K562 (cell line): ENCODE measurements around the gene KIF4B. TPM values are rescaled to one million over a fixed set of nuclear protein-coding genes. Genes with fewer than 3 reads are reported as not detected.
A peak's percentile ranks its signal among the peaks of the same experiment; 100 is the strongest.

Experiments used
- POLR2A ChIP-seq: fragments of 450-650 bp; conservative IDR thresholded peaks from 2 replicates; pipeline ENCODE4 v1.6.1; 2016
- RBM14 ChIP-seq: fragments of 200-400 bp; formaldehyde crosslinking; IDR thresholded peaks from 2 replicates; pipeline ENCODE4 v1.6.1; 2018; ENCODE audit warnings: low read depth, mild to moderate bottlenecking, low read length, moderate library complexity, borderline replicate concordance; ENCODE audit not compliant: insufficient read depth
- RCOR1 ChIP-seq, 2 experiments: IDR thresholded peaks; 2 replicates each; pipeline ENCODE4 v1.6.1; 2012; ENCODE audit warnings: low read depth in 2 of 2, low read length in 2 of 2, borderline replicate concordance in 1 of 2, improper control_type of control experiment in 1 of 2
- polyA plus RNA-seq, 8 experiments: library from polyadenylated mRNA; depleted of rRNA in 4 of 8; stranded (reverse) in 5 of 8; unstranded in 3 of 8; fragments of >200 nt; fragmentation: Nextera tagmentation in 2 of 8; fragmentation: Illumina TruSeq in 1 of 8; extraction: Ambion mirVana in 2 of 8; extraction: Trizol in 1 of 8; gene quantifications; 2 replicates each; pipeline versions ENCODE4 v1.2.1 to v1.2.3, GENCODE V29; 2011 to 2014; ENCODE audit warnings: inconsistent platforms in 1 of 8, missing spikeins in 1 of 8
- total RNA-seq, 7 experiments: library from RNA; depleted of rRNA in 6 of 7; stranded (reverse); fragments of >200 nt in 6 of 7; fragmentation: Illumina TruSeq in 2 of 7; extraction: Trizol in 2 of 7; gene quantifications; 2 replicates each; pipeline versions ENCODE4 v1.2.1 to v1.2.3, GENCODE V29; 2011 to 2021; ENCODE audit warnings: low replicate concordance in 1 of 7
- TF ChIP-seq, protein P1 (sequence below): IDR thresholded peaks from 3 replicates; pipeline ENCODE4 v1.6.1; 2011; ENCODE audit warnings: borderline replicate concordance, mild to moderate bottlenecking, moderate library complexity; ENCODE audit not compliant: insufficient read length; ENCODE audit errors: extremely low read depth
- TF ChIP-seq, protein P2 (sequence below): IDR thresholded peaks from 2 replicates; pipeline ENCODE4 v1.6.1; 2011; ENCODE audit warnings: borderline replicate concordance, low read depth, mild to moderate bottlenecking, moderate library complexity, low read length; ENCODE audit not compliant: insufficient read depth, poor library complexity, severe bottlenecking

KIF4B gene
- total and polyA plus RNA-seq, 9 of the 15 experiments (the other 6 are each of a cell fraction or from before 2014, with no cell fraction given): 0.01 to 0.09 (median 0.07) TPM; not detected in 2

DNA sequence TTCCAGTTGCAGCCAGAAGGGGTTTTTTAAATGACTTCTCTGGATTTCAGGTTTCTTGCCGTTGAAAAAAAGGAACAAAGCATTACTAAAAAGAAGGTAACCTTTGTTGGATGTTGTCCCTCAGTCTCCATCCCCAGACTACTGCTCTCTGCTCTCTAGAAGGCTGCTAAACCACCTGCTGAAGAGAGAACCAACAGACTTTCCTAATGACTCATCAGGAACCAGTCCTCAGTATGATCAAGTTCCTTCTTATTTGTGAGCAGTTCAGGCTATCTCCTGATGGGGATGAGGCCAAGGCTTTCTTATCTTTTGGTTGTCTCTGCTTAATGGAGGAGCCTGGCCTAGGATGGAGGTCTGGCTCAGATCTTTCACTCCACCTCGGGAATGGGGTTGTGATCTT is 4.1 kb downstream of the KIF4B start (continued):
- TF ChIP-seq, protein P1, sequence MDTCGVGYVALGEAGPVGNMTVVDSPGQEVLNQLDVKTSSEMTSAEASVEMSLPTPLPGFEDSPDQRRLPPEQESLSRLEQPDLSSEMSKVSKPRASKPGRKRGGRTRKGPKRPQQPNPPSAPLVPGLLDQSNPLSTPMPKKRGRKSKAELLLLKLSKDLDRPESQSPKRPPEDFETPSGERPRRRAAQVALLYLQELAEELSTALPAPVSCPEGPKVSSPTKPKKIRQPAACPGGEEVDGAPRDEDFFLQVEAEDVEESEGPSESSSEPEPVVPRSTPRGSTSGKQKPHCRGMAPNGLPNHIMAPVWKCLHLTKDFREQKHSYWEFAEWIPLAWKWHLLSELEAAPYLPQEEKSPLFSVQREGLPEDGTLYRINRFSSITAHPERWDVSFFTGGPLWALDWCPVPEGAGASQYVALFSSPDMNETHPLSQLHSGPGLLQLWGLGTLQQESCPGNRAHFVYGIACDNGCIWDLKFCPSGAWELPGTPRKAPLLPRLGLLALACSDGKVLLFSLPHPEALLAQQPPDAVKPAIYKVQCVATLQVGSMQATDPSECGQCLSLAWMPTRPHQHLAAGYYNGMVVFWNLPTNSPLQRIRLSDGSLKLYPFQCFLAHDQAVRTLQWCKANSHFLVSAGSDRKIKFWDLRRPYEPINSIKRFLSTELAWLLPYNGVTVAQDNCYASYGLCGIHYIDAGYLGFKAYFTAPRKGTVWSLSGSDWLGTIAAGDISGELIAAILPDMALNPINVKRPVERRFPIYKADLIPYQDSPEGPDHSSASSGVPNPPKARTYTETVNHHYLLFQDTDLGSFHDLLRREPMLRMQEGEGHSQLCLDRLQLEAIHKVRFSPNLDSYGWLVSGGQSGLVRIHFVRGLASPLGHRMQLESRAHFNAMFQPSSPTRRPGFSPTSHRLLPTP: no peak
- TF ChIP-seq, protein P2, sequence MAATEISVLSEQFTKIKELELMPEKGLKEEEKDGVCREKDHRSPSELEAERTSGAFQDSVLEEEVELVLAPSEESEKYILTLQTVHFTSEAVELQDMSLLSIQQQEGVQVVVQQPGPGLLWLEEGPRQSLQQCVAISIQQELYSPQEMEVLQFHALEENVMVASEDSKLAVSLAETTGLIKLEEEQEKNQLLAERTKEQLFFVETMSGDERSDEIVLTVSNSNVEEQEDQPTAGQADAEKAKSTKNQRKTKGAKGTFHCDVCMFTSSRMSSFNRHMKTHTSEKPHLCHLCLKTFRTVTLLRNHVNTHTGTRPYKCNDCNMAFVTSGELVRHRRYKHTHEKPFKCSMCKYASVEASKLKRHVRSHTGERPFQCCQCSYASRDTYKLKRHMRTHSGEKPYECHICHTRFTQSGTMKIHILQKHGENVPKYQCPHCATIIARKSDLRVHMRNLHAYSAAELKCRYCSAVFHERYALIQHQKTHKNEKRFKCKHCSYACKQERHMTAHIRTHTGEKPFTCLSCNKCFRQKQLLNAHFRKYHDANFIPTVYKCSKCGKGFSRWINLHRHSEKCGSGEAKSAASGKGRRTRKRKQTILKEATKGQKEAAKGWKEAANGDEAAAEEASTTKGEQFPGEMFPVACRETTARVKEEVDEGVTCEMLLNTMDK: no peak
- TF ChIP-seq RCOR1 (IDR thresholded peaks at IDR 0.05; ENCODE audit: borderline replicate concordance in 1 of 2, low read depth in 2 of 2, low read length in 2 of 2) (0 out of 4 replicates have a peak, but pooled peaks of 1 of the 2 experiments have one; percentile 8), RBM14 (no peak), POLR2A (no peak)
